Natural killer cell (primary cell): ENCODE results near the gene ARPC3. TPM values are rescaled to one million over a fixed set of nuclear protein-coding genes. Genes with fewer than 3 reads are reported as not detected.

ENCODE experiments used
- ATAC-seq, 3 donors: fragments of 150-1000 bp in 2 of 3; fragments of 200-7000 bp in 1 of 3; cut with Tn5 transposase; 1 replicate in 1 of 3; 2 replicates in 2 of 3; pipeline ENCODE4 v1.10.0; 2021; ENCODE audit warnings: mild to moderate bottlenecking in 2 of 3, moderate library complexity in 2 of 3
- DNase-seq, 2 donors: peaks; one replicate each; pipeline versions ENCODE4 v3.0.0 to v3.0.0-alpha.2; 2013 to 2021; ENCODE audit warnings: mixed read lengths in 1 of 2
- H3K27ac ChIP-seq: one replicate; pipeline ENCODE4 v1.5.1; 2013; ENCODE audit warnings: mild to moderate bottlenecking, low read length
- H3K27me3 ChIP-seq: one replicate; pipeline ENCODE4 v1.6.1; 2013; ENCODE audit warnings: low read length; ENCODE audit not compliant: control insufficient read depth, insufficient read depth
- H3K36me3 ChIP-seq: one replicate; pipeline ENCODE4 v1.6.1; 2013; ENCODE audit warnings: low read length; ENCODE audit not compliant: control insufficient read depth, insufficient read depth
- H3K4me1 ChIP-seq: one replicate; pipeline ENCODE4 v1.6.1; 2013; ENCODE audit warnings: low read length; ENCODE audit not compliant: control insufficient read depth, insufficient read depth
- H3K4me3 ChIP-seq: one replicate; pipeline ENCODE4 v1.5.1; 2013; ENCODE audit warnings: low read length
- H3K9me3 ChIP-seq: one replicate; pipeline ENCODE4 v1.6.1; 2013; ENCODE audit warnings: low read length; ENCODE audit not compliant: control insufficient read depth, insufficient read depth
- H3K27ac Mint-ChIP-seq, 2 donors: one replicate each; pipeline ENCODE4 v1.8.0; 2022; ENCODE audit warnings: mild to moderate bottlenecking in 2 of 2, mixed read lengths in 2 of 2, moderate library complexity in 1 of 2
- H3K27me3 Mint-ChIP-seq, 2 donors: one replicate each; pipeline ENCODE4 v1.8.0; 2022; ENCODE audit warnings: low read depth in 2 of 2, mixed read lengths in 2 of 2
- H3K36me3 Mint-ChIP-seq: one replicate; pipeline ENCODE4 v1.8.0; 2022; ENCODE audit warnings: mixed read lengths
- H3K4me1 Mint-ChIP-seq, 2 donors: one replicate each; pipeline ENCODE4 v1.8.0; 2022; ENCODE audit warnings: mixed read lengths in 2 of 2
- H3K4me3 Mint-ChIP-seq: one replicate; pipeline ENCODE4 v1.8.0; 2022; ENCODE audit warnings: mild to moderate bottlenecking, moderate library complexity, mixed read lengths
- H3K9me3 Mint-ChIP-seq, 2 donors: one replicate each; pipeline ENCODE4 v1.8.0; 2022; ENCODE audit warnings: mixed read lengths in 2 of 2
- CTCF ChIP-seq: fragments of 200-600 bp; IDR thresholded peaks from one replicate; pipeline ENCODE4 v1.8.0; 2022; ENCODE audit warnings: antibody characterized with exemption
- WGBS: methylation state at CpG from one replicate; pipeline ENCODE4 v1.1.7; 2013; ENCODE audit warnings: missing lambda C conversion rate; ENCODE audit not compliant: insufficient coverage; 5-methylcytosine and 5-hydroxymethylcytosine counted together
- intact Hi-C: fragments of 100-400 bp; cut with micrococcal nuclease; formaldehyde crosslinking; loops from one replicate; pipeline ENCODE4 v1.14.2; 2022
- total RNA-seq, 4 donors: library from RNA; stranded (reverse); fragments of 120-200 nt in 1 of 4; gene quantifications; one replicate each; pipeline versions ENCODE4 v1.2.3 to v1.2.4, GENCODE V29; 2013 to 2022

ARPC3 gene
- total RNA-seq = 100 to 1,000 TPM; 298 to 344 (median 311) TPM
- total RNA-seq (2013) = 441 TPM

GRCh38 chr12:110449799-110450497 is at the start of gene ARPC3:
TSS of gene ARPC3 (minus strand) at chr12:110450337. CDS start at chr12:110450260, 77 bp downstream.
- H3K4me1 ChIP-seq = peaks cover 29% of the 10 kb centered on the region
- intact Hi-C loops = loop anchor here (1.0 kb wide), 6 partner anchors 18 to 438 kb away; partner anchors contain the start of genes FAM216A and GPN3
- H3K4me3 ChIP-seq = peak within 1 kb of the TSS; percentile 97
- WGBS = under 1% methylated on average over 51 of the region's 51 CpGs
- Mint-ChIP-seq H3K27ac (peak within 1 kb of the TSS; percentile 99), H3K4me1 (peaks cover 38 to 39% of the 10 kb centered on the region in 2 donors), H3K9me3 (no peaks in the 10 kb centered on the region), H3K36me3 (peaks cover 6% of the 10 kb centered on the region), H3K27me3 (no peaks in the 10 kb centered on the region), H3K4me3 (peak within 1 kb of the TSS; percentile 100)
- no peaks in the 10 kb centered on the region for H3K27me3 ChIP-seq
- DNase-seq (peak; percentile 92 to 98), ATAC-seq (peak; percentile 95 to 98 (median 96))
- peak; percentile 77 for TF ChIP-seq CTCF
- peaks cover 15% of the 10 kb centered on the region for H3K36me3 ChIP-seq
- H3K9me3 ChIP-seq = no peaks in the 10 kb centered on the region
- peak within 1 kb of the TSS; percentile 97 for H3K27ac ChIP-seq

GRCh38 chr12:110498984-110499706 is 49.0 kb upstream of the ARPC3 start:
- peaks cover 21% of the 10 kb centered on the region for H3K36me3 ChIP-seq
- peaks cover 20% of the 10 kb centered on the region for H3K4me1 ChIP-seq
- H3K4me3 Mint-ChIP-seq = peak overlapping the region; percentile 69
- peaks cover 7% of the 10 kb centered on the region for H3K36me3 Mint-ChIP-seq
- H3K27ac Mint-ChIP-seq = peak overlapping the region; percentile 73 to 80
- H3K27ac ChIP-seq = no peak overlapping the region
- H3K4me1 Mint-ChIP-seq = peaks cover 29 to 33% of the 10 kb centered on the region in 2 donors
- TF ChIP-seq CTCF = no peak
- H3K9me3 Mint-ChIP-seq = no peaks in the 10 kb centered on the region
- no peak overlapping the region for H3K4me3 ChIP-seq
- no peak for ATAC-seq
- H3K27me3 ChIP-seq = no peaks in the 10 kb centered on the region
- H3K27me3 Mint-ChIP-seq = no peaks in the 10 kb centered on the region
- no peaks in the 10 kb centered on the region for H3K9me3 ChIP-seq
- 89% methylated on average over 3 of the region's 4 CpGs for WGBS
- DNase-seq = no peak
- intact Hi-C loops = no loop called here

GRCh38 chr12:110475426-110475825 is 25.3 kb upstream of the ARPC3 start:
- ATAC-seq (no peak), DNase-seq (no peak)
- WGBS = 96% methylated on average over 6 of the region's 7 CpGs
- intact Hi-C loops = no loop called here
- Histone ChIP-seq H3K27ac (no peak overlapping the region), H3K4me1 (no peaks in the 10 kb centered on the region), H3K4me3 (no peak overlapping the region), H3K36me3 (no peaks in the 10 kb centered on the region), H3K9me3 (no peaks in the 10 kb centered on the region), H3K27me3 (no peaks in the 10 kb centered on the region)
- Mint-ChIP-seq H3K4me1 (no peaks in the 10 kb centered on the region), H3K9me3 (no peaks in the 10 kb centered on the region), H3K4me3 (no peak overlapping the region), H3K27me3 (no peaks in the 10 kb centered on the region), H3K36me3 (no peaks in the 10 kb centered on the region), H3K27ac (no peak overlapping the region)
- no peak for TF ChIP-seq CTCF
